MM.1S (cell line): ENCODE results near the gene MMP25.

ENCODE experiments used
- DNase-seq: peaks from one replicate; pipeline ENCODE4 v3.0.0-alpha.2; 2015
- H2AFZ ChIP-seq: fragments of 300-600 bp; sonication (generic); 2 replicates; pipeline ENCODE4 v1.6.0; 2016; ENCODE audit warnings: antibody characterized with exemption, low read length
- H3F3A ChIP-seq: fragments of 300-600 bp; sonication (generic); 2 replicates; pipeline ENCODE4 v1.6.1; 2016; ENCODE audit warnings: mild to moderate bottlenecking, antibody characterized with exemption, low read length, moderate library complexity, mixed read lengths; ENCODE audit not compliant: insufficient read depth
- H3K27ac ChIP-seq: fragments of 300-600 bp; sonication (generic); 2 replicates; pipeline ENCODE4 v1.5.1; 2016; ENCODE audit warnings: mild to moderate bottlenecking, low read length
- H3K27me3 ChIP-seq: fragments of 300-600 bp; sonication (generic); replicated peaks from 2 replicates; pipeline ENCODE4 v1.6.0; 2016; ENCODE audit warnings: low read length; ENCODE audit not compliant: insufficient read depth
- H3K36me3 ChIP-seq: fragments of 300-600 bp; sonication (generic); replicated peaks from 2 replicates; pipeline ENCODE4 v1.6.1; 2016; ENCODE audit warnings: mild to moderate bottlenecking, low read length, mixed read lengths; ENCODE audit not compliant: insufficient read depth
- H3K4me1 ChIP-seq: fragments of 300-600 bp; sonication (generic); 2 replicates; pipeline ENCODE4 v1.6.1; 2016; ENCODE audit warnings: low read length, mixed read lengths
- H3K4me2 ChIP-seq: fragments of 300-600 bp; sonication (generic); 2 replicates; pipeline ENCODE4 v1.6.0; 2016; ENCODE audit warnings: low read depth, low read length
- H3K4me3 ChIP-seq: fragments of 300-600 bp; sonication (generic); 2 replicates; pipeline ENCODE4 v1.5.1; 2016; ENCODE audit warnings: low read length, mixed read lengths
- H3K79me2 ChIP-seq: fragments of 300-600 bp; sonication (generic); 2 replicates; pipeline ENCODE4 v1.6.1; 2016; ENCODE audit warnings: mixed run types, low read length, mixed read lengths
- H3K9ac ChIP-seq: fragments of 300-600 bp; sonication (generic); 2 replicates; pipeline ENCODE4 v1.6.1; 2016; ENCODE audit warnings: low read length, mixed read lengths
- H3K9me2 ChIP-seq: fragments of 300-600 bp; sonication (generic); replicated peaks from 2 replicates; pipeline ENCODE4 v1.6.1; 2016; ENCODE audit warnings: mild to moderate bottlenecking, low read length, mixed read lengths; ENCODE audit not compliant: insufficient read depth
- H3K9me3 ChIP-seq: fragments of 300-600 bp; sonication (generic); replicated peaks from 2 replicates; pipeline ENCODE4 v1.6.1; 2016; ENCODE audit warnings: mild to moderate bottlenecking, low read length, mixed read lengths; ENCODE audit not compliant: insufficient read depth
- H4K20me1 ChIP-seq: fragments of 300-600 bp; sonication (generic); 2 replicates; pipeline ENCODE4 v1.6.1; 2016; ENCODE audit warnings: mild to moderate bottlenecking, low read length, moderate library complexity, mixed read lengths; ENCODE audit not compliant: insufficient read depth
- CTCF ChIP-seq: fragments of 300-600 bp; sonication (generic); IDR thresholded peaks from 2 replicates; pipeline ENCODE4 v1.5.1; 2016; ENCODE audit warnings: antibody characterized with exemption, low read length, mixed read lengths
- EZH2 ChIP-seq: fragments of 300-600 bp; sonication (generic); optimal IDR thresholded peaks from 2 replicates; pipeline ENCODE3; 2017; ENCODE audit warnings: low read depth, mild to moderate bottlenecking, antibody characterized with exemption, low read length, mixed read lengths
- EZH2phosphoT487 ChIP-seq: fragments of 300-600 bp; sonication (generic); IDR thresholded peaks from 2 replicates; pipeline ENCODE4 v1.6.1; 2018; ENCODE audit warnings: antibody characterized with exemption, low read length

The MMP25 gene

GRCh38 chr16:3063625-3064386, 17.4 kb downstream of the MMP25 start:
- Histone ChIP-seq H4K20me1 (no peaks in the 10 kb centered on the region), H3K9ac (no peak overlapping the region), H3K27me3 (peaks cover 65% of the 10 kb centered on the region), H3F3A (no peaks in the 10 kb centered on the region), H2AFZ (no peak overlapping the region), H3K4me1 (peaks cover 12% of the 10 kb centered on the region; the same call in 1 of the 2 replicates), H3K4me3 (no peak overlapping the region), H3K9me2 (no peaks in the 10 kb centered on the region), H3K4me2 (no peak overlapping the region), H3K36me3 (no peaks in the 10 kb centered on the region), H3K79me2 (no peaks in the 10 kb centered on the region), H3K9me3 (no peaks in the 10 kb centered on the region), H3K27ac (no peak overlapping the region)
- TF ChIP-seq EZH2 (no peak), EZH2phosphoT487 (no peak), CTCF (no peak)
- DNase-seq: no peak

- Histone ChIP-seq H3K4me3 (no peak within 1 kb of the TSS), H3K9me2 (no peaks in the 10 kb centered on the region), H3K4me2 (no peak within 1 kb of the TSS; the same call in 1 of the 2 replicates), H3K9ac (no peak within 1 kb of the TSS), H4K20me1 (no peaks in the 10 kb centered on the region), H3K4me1 (peaks cover 9% of the 10 kb centered on the region; the same call in 1 of the 2 replicates), H2AFZ (peak within 1 kb of the TSS; percentile 31; the same call in 1 of the 2 replicates), H3K9me3 (no peaks in the 10 kb centered on the region), H3F3A (no peaks in the 10 kb centered on the region), H3K27me3 (peaks cover 61% of the 10 kb centered on the region), H3K79me2 (no peaks in the 10 kb centered on the region), H3K27ac (no peak within 1 kb of the TSS), H3K36me3 (no peaks in the 10 kb centered on the region)
- no peak for DNase-seq
- TF ChIP-seq EZH2 (no peak), CTCF (no peak), EZH2phosphoT487 (no peak)
Measured at GRCh38 chr16:3065069-3065741, 18.8 kb downstream of the MMP25 start, which contains the start of gene IL32. TSS of gene IL32 (plus strand) at chr16:3065640. CDS start at chr16:3065812, 172 bp downstream.

GRCh38 chr16:3065742-3066439, 19.5 kb downstream of the MMP25 start:
- no peaks in the 10 kb centered on the region for H4K20me1 ChIP-seq
- H3K9ac ChIP-seq: no peak overlapping the region
- H3K9me2 ChIP-seq: no peaks in the 10 kb centered on the region
- no peaks in the 10 kb centered on the region for H3K9me3 ChIP-seq
- H3K27ac ChIP-seq: no peak overlapping the region
- DNase-seq: no peak
- no peaks in the 10 kb centered on the region for H3K36me3 ChIP-seq
- no peak overlapping the region; the same call in 1 of the 2 replicates for H3K4me2 ChIP-seq
- H3F3A ChIP-seq: no peaks in the 10 kb centered on the region
- no peaks in the 10 kb centered on the region for H3K79me2 ChIP-seq
- no peak overlapping the region for H3K4me3 ChIP-seq
- TF ChIP-seq CTCF: no peak
- no peak for TF ChIP-seq EZH2phosphoT487
- TF ChIP-seq EZH2: no peak
- H2AFZ ChIP-seq: no peak overlapping the region; the same call in 1 of the 2 replicates
- H3K27me3 ChIP-seq: peaks cover 54% of the 10 kb centered on the region
- H3K4me1 ChIP-seq: peaks cover 9% of the 10 kb centered on the region; the same call in 1 of the 2 replicates
